COLO668 (cell line): ENCODE data around the gene SLC6A12.
"Not testable (repeated sequence)": the region's sequence is repeated elsewhere in the genome, so short reads cannot be mapped to it uniquely, and the experiment has no call there.

Source experiments
- DNase-seq: peaks from one replicate; lab custom pipeline; 2025; ENCODE audit not compliant: unreplicated experiment; lab: John Stamatoyannopoulos, UW

Gene SLC6A12

GRCh38 chr12:235967-236366, 22.0 kb upstream of the SLC6A12 start:
- DNase-seq: not testable (repeated sequence)

GRCh38 chr12:234891-235415, 21.0 kb upstream of the SLC6A12 start:
- DNase-seq: no peak

GRCh38 chr12:234019-234418, 20.1 kb upstream of the SLC6A12 start:
- no peak for DNase-seq

- no peak for DNase-seq
These were observed 19.6 kb upstream of the SLC6A12 start for GRCh38 chr12:233615-233968.

GRCh38 chr12:232731-233614, 19.0 kb upstream of the SLC6A12 start:
- no peak for DNase-seq

GRCh38 chr12:230925-231671, 17.1 kb upstream of the SLC6A12 start:
- no peak for DNase-seq

- no peak for DNase-seq
These were observed 15.7 kb upstream of the SLC6A12 start for GRCh38 chr12:229441-230191.

GRCh38 chr12:228846-229200, 14.9 kb upstream of the SLC6A12 start:
- DNase-seq: no peak

GRCh38 chr12:227923-228845, 14.2 kb upstream of the SLC6A12 start:
- DNase-seq: no peak

GRCh38 chr12:227286-227915, 13.4 kb upstream of the SLC6A12 start:
- no peak for DNase-seq

- no peak for DNase-seq
These were observed 12.4 kb upstream of the SLC6A12 start for GRCh38 chr12:226401-226800.

- DNase-seq: no peak
These were observed 11.1 kb upstream of the SLC6A12 start for GRCh38 chr12:225012-225411.

- no peak for DNase-seq
These were observed 10.4 kb upstream of the SLC6A12 start for GRCh38 chr12:224330-224729.

- DNase-seq: no peak
These were observed 9.9 kb upstream of the SLC6A12 start for GRCh38 chr12:223841-224240.

GRCh38 chr12:221736-222135, 7.8 kb upstream of the SLC6A12 start:
- no peak for DNase-seq

GRCh38 chr12:220946-221550, 7.1 kb upstream of the SLC6A12 start:
- DNase-seq: no peak

GRCh38 chr12:220491-220890, 6.5 kb upstream of the SLC6A12 start:
- DNase-seq: no peak

- peak; percentile 69 for DNase-seq
These were observed 6.0 kb upstream of the SLC6A12 start for GRCh38 chr12:219891-220352.
